Measurements from ENCODE around the gene PARP8.
"Not testable (repeated sequence)": the region's sequence is repeated elsewhere in the genome, so short reads cannot be mapped to it uniquely, and the experiment has no call there.

The PARP8 gene

GRCh38 chr5:50691399-50692016 is 25.1 kb downstream of the PARP8 start:
- DNase-seq: no peak

DNA sequence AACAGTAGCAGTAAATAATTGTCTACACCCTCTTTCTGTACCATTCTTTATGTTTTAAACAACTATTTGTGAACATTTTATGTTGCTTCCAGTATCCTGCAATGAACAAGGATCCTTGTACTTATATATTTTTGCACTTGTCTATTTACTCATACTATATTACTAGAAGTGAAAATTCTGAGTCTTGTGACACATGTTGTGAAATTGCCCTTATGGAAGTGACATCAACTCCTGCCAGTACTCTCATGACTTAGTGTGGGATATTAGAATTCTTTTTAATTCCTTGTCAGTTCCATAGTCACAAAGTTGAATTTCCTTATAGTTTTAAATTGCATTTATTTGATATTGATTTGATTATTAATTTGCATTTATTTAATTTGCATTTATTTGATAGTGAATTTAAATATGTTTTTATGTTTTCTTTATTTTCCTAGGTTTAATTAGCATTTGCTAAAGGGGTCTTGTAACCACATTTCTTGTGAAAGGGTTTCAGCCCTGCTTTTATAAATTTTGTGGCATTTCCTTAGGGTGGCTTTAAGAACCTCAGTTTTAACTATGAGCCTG is 27.7 kb downstream of the PARP8 start:
- DNase-seq: no peak

DNA sequence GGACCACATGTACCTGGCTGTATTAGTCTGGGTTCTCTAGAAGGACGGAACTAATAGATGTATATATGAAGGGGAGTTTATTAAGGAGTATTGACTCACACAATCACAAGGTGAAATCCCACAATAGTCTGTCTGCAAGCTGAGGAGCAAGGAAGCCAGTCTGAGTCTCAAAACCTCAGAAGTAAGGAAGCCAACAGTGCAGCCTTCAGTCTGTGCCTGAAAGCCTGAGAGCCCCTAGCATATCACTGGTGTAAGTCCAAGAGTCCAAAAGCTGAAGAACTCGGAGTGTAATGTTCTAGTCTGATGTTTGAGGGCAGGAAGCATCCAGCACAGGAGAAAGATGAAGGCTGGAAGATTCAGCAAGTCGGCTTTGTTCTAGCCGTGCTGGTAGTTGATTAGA is 28.2 kb downstream of the PARP8 start:
- DNase-seq: not testable (repeated sequence)

DNA sequence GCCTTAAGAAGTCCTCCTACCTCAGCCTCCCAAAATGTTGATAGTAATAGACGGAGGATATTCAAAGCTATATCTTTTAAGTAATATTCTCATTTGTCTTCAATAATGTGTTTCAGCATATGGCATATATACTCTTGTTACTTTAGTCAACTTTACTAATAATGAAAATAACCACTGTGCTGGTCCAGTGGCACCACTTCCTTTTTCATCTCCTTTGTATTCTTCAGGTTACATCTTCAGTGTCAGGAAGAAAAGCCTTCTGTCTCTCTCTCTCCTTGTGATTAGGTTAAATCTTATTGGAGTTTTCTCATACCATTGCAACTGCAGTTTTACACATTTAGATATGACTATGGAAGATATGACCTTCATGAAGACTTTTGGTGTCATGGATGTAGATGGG is 31.3 kb downstream of the PARP8 start:
- no peak for DNase-seq

GRCh38 chr5:50699737-50700136 is 33.3 kb downstream of the PARP8 start:
- DNase-seq: no peak

DNA sequence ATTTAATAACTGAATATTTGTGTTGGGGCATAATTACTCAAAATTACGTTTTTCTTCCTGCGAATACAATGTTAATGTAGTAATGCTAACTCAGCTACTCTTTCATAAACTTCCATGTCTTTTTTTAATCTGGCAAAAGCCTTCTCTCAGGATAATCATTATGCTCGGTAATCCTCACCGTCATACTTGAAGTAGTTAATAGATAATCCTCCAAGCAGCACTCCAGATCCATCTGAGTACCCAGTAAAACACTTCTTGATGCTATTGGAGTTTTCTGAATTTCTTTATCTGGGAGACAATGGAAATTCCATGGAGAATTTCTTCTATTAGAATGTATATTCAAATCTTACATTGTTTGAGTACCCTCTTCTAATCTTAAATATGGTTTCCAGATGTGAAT is 34.3 kb downstream of the PARP8 start:
- no peak for DNase-seq

DNA sequence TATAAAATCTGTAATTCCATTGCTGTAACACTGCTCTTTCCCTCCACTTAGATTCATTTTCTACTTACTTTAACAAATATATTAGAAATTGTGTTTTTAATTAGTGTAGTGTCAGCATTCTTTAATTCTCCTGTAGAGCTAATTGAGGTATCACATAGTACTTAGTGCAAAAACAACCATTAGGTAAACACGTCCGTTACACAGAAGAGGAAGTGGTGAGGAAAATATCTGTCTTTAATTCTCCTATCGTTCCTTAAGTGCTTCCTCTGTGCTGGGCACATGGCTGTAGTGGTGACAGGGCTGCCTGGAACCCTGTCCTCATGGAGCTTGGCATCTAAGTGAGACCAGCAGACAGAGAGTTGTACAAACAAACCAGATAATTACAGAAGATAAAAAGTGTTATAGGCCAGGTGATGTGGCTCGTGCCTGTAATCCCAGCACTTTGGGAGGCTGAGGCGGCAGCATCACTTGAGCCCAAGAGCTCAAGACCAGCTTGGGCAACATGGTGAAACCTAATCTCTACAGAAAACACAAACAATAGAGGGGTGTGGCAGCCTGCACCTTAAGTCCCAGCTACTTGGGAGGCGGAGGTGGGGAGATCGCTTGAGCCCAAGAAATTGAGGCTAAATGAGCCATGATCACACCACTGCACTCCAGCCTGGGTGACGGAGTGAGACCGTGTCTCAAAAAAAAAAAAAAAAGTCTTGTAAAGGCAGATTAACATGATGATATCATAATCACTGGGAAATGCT is 36.4 kb downstream of the PARP8 start:
- DNase-seq: no peak

DNA sequence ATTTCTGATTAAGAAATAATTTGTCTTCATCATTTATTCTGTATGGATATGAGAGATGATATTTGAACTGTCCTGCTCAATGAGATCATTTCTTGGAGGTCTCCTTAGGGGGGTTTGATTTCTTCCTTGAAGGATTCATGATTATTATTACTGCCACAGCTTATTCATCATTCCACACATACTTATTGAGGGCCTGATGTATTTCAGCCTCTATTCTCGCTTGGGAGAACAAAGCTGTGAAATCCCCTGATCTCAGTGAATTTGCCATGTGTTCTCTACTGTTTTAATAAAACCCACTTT is 36.9 kb downstream of the PARP8 start:
- no peak for DNase-seq

GRCh38 chr5:50704730-50705129 is 38.3 kb downstream of the PARP8 start:
- no peak for DNase-seq

DNA sequence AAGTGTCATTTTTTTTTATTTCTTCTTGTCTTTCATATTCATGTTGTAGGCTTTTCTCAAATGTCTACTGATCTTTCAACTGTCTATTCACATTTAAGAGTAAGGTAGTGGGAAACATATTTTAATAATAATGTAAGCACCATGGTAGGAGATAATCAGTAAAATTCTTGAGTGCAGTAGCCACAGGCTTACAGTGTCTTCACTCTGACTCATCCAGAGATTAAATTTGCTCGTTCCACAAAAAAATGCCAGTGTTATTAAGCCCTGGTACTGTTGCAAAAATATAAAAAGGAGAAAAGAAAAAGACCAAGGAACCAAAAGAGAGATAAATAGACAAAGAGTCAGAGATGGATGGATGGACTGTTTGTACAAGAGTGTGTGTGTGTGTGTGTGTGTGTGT is 43.0 kb downstream of the PARP8 start:
- no peak for DNase-seq

- DNase-seq: no peak
Measured at GRCh38 chr5:50710838-50711237, 44.4 kb downstream of the PARP8 start.

- peak; percentile 58 for DNase-seq
Measured at GRCh38 chr5:50711280-50711679, 44.8 kb downstream of the PARP8 start.

DNA sequence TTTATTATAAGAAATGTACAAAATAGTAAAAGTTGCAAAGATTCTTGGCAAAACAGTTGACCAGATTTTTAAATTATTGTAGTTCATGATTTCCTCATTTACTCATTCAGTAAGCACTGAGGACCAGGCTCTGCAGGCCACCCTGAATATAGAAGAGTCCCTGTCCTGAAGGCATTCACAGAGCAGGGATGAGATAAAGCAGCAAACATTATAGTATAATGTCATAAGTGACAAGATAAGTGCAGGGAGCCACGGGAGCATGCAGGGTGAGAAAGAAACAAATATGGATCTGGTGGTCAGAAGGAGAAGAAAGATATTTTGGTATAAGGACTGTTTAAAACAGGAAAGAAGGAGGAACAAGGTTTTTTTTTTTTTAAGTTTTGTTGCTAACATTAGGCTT is 46.0 kb downstream of the PARP8 start:
- no peak for DNase-seq

DNA sequence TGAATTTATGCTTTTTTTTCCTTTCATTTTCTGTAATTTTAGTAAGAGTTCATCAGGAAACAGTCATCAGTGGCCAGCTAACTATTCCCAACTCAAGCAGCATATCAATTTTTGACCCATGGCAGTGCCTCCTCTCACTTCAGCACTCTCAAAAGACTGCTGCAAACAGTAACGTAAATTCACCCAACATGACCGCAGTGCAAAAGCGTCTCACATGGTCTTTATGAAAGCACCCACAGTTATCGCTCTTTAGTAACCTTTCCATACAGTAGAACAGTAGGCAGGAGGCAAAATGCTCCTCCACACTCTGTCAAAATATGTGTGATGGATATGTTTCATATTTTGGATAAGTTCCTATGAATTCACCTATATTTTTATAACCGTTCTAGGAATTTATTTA is 48.6 kb downstream of the PARP8 start:
- no peak for DNase-seq

DNA sequence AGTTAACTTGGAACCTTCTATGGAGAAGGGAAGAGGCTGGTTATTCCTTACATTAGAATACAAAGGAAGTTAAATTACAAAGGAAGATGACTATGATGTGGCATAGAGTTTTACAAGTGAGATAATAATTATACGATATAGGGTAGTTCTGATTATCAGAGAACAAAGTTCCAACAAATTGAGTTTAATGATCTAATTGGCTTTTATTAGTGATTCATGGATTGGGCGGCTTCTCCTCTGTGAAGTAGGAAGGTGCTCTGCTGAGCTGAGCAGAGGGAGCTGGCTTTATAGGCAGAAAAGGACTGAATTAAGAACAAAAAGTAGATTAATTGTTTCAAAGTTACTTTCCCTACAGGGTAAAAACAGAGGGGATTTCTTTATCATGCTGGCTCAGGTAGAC is 49.7 kb downstream of the PARP8 start:
- DNase-seq: no peak

GRCh38 chr5:50717651-50718050 is 51.2 kb downstream of the PARP8 start:
- no peak for DNase-seq

DNA sequence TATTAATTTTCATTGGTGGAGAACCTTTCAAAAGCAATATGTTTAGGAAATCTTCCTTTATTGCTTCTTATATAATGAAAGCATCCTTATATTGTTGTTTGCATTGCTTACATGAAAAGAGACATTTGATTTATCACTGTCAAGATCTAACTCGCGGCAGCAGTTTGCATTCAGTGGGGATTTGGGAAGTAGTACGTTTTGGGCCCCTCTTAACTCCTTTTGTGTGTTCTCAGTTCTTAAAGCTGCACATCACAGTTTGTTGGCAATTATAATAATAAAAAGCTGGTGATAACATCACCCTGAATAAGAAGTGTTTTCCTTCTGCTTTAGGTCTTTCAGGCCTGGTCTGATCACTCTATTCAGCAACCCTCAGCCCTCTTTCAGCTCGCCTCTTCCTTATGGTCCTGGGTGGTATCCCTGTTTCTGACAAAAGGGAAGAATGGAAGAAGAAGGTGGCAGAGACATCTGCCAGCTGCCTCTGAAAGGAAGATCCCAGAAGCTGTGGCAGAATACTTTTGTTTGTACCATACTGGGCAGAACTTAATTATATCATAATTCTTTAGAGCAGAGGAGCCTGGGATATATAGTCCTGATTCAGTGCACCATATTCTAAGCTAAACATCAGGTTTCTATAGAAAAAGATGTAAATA is 53.7 kb downstream of the PARP8 start:
- DNase-seq: no peak

DNA sequence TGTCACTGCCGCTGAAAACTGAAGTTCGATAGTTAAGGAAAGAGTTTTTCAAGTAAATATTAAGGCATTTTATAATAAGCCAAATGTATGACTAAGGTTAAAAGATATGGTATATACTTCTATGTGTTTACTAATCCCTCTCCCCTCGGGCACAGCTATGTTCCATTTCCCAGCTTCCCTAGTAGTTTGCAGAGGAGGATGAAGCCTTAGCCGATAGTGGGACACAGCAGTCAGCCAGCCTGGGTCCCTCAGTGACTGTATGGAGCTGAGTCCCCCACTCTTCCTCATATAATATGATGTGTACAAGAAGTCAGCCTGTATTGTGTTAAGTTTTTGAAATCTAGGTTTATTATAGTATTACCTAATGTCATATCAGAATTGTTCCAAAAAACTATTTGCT is 55.8 kb downstream of the PARP8 start:
- DNase-seq: no peak

DNA sequence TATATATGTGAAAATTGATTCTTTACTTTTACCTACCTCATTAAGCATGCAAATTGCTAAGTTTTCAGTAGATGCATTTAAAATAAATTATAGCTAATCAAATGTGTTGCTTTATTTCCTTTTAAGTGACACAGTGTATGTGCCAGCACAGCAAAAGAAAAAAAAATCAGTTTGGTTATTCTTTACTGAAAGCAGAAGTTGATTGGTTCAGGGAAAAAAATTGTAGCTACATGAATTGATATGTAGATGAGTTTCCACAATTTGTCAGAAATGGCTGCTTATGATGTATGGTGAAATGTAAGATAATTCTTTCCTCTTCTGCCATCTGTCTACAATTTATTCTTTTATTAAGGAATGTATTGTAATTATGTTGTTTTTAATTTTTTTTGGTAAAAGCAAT is 57.8 kb downstream of the PARP8 start:
- DNase-seq: no peak

DNA sequence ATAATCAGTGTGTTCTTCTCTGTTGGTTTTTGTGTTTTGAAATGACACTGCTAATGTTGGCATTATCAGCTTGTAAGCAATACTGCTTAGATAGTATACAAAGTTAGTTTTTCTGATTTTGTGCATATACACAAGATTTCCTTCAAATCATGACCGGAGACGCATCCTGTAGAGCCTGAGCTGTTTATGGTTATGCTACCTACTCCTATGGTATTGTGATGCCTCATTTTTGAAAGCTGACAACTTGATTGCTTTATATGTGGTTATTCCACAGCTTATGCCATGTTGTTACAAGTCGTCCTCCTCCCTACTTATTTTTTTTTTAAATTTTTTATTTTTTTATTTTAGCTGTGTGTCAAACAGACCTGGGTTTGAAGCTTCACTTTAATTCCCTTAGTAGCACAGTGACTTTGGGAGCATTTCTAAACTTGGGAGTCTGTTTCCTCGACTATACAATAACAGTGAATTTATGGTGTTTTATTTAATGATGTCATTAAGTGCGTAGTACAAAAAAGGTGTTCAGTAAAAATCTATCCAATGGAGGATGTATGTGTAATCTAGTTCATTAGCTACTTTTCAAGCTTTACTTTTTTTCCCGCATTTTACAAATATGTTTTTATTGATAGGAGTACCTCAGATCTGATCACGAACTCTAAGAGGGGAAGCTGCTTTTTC is 59.5 kb downstream of the PARP8 start:
- no peak for DNase-seq

GRCh38 chr5:50726475-50727148 is 60.2 kb downstream of the PARP8 start:
- DNase-seq: no peak

GRCh38 chr5:50727149-50727496 is 60.7 kb downstream of the PARP8 start:
- no peak for DNase-seq

DNA sequence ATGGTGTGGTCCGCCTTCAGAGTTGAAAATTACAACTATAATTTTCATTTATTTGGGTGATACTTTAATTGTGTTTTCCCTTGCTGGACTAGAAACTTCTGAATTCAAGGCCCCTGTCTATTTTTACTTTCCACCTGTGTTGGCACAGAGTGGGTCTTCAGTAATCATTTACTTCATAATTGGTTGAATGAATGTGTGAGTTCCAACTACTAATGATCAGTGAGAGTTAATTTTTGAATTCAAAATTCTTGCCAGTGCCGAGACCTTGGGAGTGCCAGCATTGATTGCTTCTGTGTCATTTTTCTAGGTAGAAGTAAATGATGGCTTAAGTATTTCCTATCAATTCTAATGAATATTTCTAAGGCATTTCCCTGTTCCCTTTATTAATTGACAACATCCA is 61.4 kb downstream of the PARP8 start:
- no peak for DNase-seq
